IMR-90 (cell line): Measurements from ENCODE around the gene IL34. TPM values are rescaled to one million over a fixed set of nuclear protein-coding genes. Genes with fewer than 3 reads are reported as not detected.

ENCODE experiments used
- ATAC-seq: fragments of 200-7000 bp; cut with Tn5 transposase; 2 replicates; pipeline ENCODE4 v1.9.1; 2020; ENCODE audit warnings: low read depth, mild to moderate bottlenecking, moderate library complexity
- BruUV-seq: library from RNA; stranded (reverse); fragments of 400-500 nt; replicated peaks from 2 replicates; lab custom pipeline; 2021; lab: Mats Ljungman, UMichigan
- CTCF ChIA-PET: fragments of 300-600 bp; formaldehyde crosslinking; extraction: SDS; loops from one replicate; lab custom pipeline; 2021; ENCODE audit warnings: antibody characterized with exemption; lab: Yijun Ruan, JAX
- POLR2A ChIA-PET: fragments of 300-600 bp; sonication (Branson Sonifier 250); formaldehyde crosslinking; loops from one replicate; lab custom pipeline; 2022; ENCODE audit warnings: antibody characterized with exemption; ENCODE audit not compliant: unreplicated experiment; lab: Charles Lee
- DNase-seq: peaks from one replicate; pipeline ENCODE4 v3.0.0; 2013
- H2AFZ ChIP-seq: replicated peaks from 2 replicates; pipeline ENCODE3; 2013; ENCODE audit warnings: low read length, mild to moderate bottlenecking; ENCODE audit not compliant: poor library complexity
- H2AK5ac ChIP-seq: 2 replicates; pipeline ENCODE4 v1.6.1; 2013; ENCODE audit warnings: low read depth, low read length, inconsistent platforms
- H2AK9ac ChIP-seq: replicated peaks from 2 replicates; pipeline ENCODE3; 2013; ENCODE audit warnings: mild to moderate bottlenecking, low read depth, low read length, moderate library complexity; ENCODE audit not compliant: poor library complexity
- H2BK120ac ChIP-seq: 2 replicates; pipeline ENCODE4 v1.6.1; 2013; ENCODE audit warnings: low read depth, low read length, inconsistent platforms
- H2BK15ac ChIP-seq: 3 replicates; pipeline ENCODE4 v1.6.1; 2013; ENCODE audit warnings: low read depth, low read length, inconsistent platforms
- H2BK20ac ChIP-seq: 2 replicates; pipeline ENCODE4 v1.6.1; 2013; ENCODE audit warnings: low read depth, mild to moderate bottlenecking, inconsistent platforms, low read length, moderate library complexity
- H2BK5ac ChIP-seq: 2 replicates; pipeline ENCODE4 v1.6.1; 2013; ENCODE audit warnings: mild to moderate bottlenecking, low read depth, low read length, inconsistent platforms; ENCODE audit not compliant: poor library complexity, severe bottlenecking
- H3K14ac ChIP-seq: replicated peaks from 2 replicates; pipeline ENCODE4 v1.6.1; 2013; ENCODE audit warnings: low read depth, low read length, inconsistent platforms
- H3K18ac ChIP-seq: 2 replicates; pipeline ENCODE4 v1.6.1; 2013; ENCODE audit warnings: low read depth, low read length, control low read depth
- H3K23ac ChIP-seq: 2 replicates; pipeline ENCODE4 v1.6.1; 2013; ENCODE audit warnings: low read depth, low read length, inconsistent platforms
- H3K27ac ChIP-seq: 2 replicates; pipeline ENCODE4 v1.5.1; 2013; ENCODE audit warnings: mild to moderate bottlenecking, control low read depth, low read length; ENCODE audit not compliant: insufficient read depth
- H3K27me3 ChIP-seq: 2 replicates; pipeline ENCODE4 v1.6.1; 2013; ENCODE audit warnings: low read length; ENCODE audit not compliant: control insufficient read depth, insufficient read depth
- H3K36me3 ChIP-seq: 2 replicates; pipeline ENCODE4 v1.6.1; 2013; ENCODE audit warnings: low read length, mixed read lengths; ENCODE audit not compliant: control insufficient read depth, insufficient read depth
- H3K4ac ChIP-seq: 2 replicates; pipeline ENCODE4 v1.6.1; 2013; ENCODE audit warnings: low read depth, low read length, inconsistent platforms
- H3K4me1 ChIP-seq: 2 replicates; pipeline ENCODE4 v1.6.1; 2013; ENCODE audit warnings: low read length, mixed read lengths; ENCODE audit not compliant: control insufficient read depth, insufficient read depth
- H3K4me2 ChIP-seq: 2 replicates; pipeline ENCODE4 v1.6.1; 2013; ENCODE audit warnings: low read depth, mild to moderate bottlenecking, control low read depth, low read length, moderate library complexity
- H3K4me3 ChIP-seq: 2 replicates; pipeline ENCODE4 v1.5.1; 2013; ENCODE audit warnings: low read depth, mild to moderate bottlenecking, control low read depth, low read length, moderate library complexity; ENCODE audit not compliant: insufficient read depth
- H3K56ac ChIP-seq: 2 replicates; pipeline ENCODE4 v1.6.1; 2013; ENCODE audit warnings: low read length, inconsistent platforms; ENCODE audit not compliant: insufficient read depth; ENCODE audit errors: extremely low read depth
- H3K79me1 ChIP-seq, 2 experiments: 2 replicates each; pipeline ENCODE4 v1.6.1; 2013; ENCODE audit warnings: low read length in 2 of 2, inconsistent platforms in 1 of 2, low read depth in 1 of 2
- H3K9ac ChIP-seq: 2 replicates; pipeline ENCODE4 v1.6.1; 2013; ENCODE audit warnings: low read depth, low read length, control low read depth
- H3K9me1 ChIP-seq: 2 replicates; pipeline ENCODE4 v1.6.1; 2013; ENCODE audit warnings: low read length, inconsistent platforms; ENCODE audit not compliant: insufficient read depth
- H3K9me3 ChIP-seq: 2 replicates; pipeline ENCODE4 v1.6.1; 2013; ENCODE audit warnings: low read length; ENCODE audit not compliant: control insufficient read depth, insufficient read depth
- H4K20me1 ChIP-seq: 2 replicates; pipeline ENCODE4 v1.6.1; 2013; ENCODE audit warnings: low read length, inconsistent platforms; ENCODE audit not compliant: insufficient read depth
- H4K5ac ChIP-seq: 2 replicates; pipeline ENCODE4 v1.6.1; 2013; ENCODE audit warnings: mild to moderate bottlenecking, low read depth, low read length, control low read depth
- H4K8ac ChIP-seq, 2 experiments: 2 replicates each; pipeline ENCODE4 v1.6.1; 2013; ENCODE audit warnings: low read depth in 2 of 2, low read length in 2 of 2, control low read depth in 1 of 2, inconsistent platforms in 1 of 2
- H4K91ac ChIP-seq: 2 replicates; pipeline ENCODE4 v1.6.1; 2013; ENCODE audit warnings: low read depth, low read length, inconsistent platforms; ENCODE audit not compliant: insufficient read depth
- BHLHE40 ChIP-seq: fragments of 150-350 bp; IDR thresholded peaks from 2 replicates; pipeline ENCODE4 v1.6.1; 2016; ENCODE audit warnings: mild to moderate bottlenecking, low read depth, low read length
- FOS ChIP-seq: fragments of 150-350 bp; IDR thresholded peaks from 2 replicates; pipeline ENCODE4 v1.6.1; 2016; ENCODE audit warnings: low read depth, low read length
- SMC3 ChIP-seq: fragments of 150-350 bp; IDR thresholded peaks from 2 replicates; pipeline ENCODE4 v1.6.1; 2016; ENCODE audit warnings: low read depth, mild to moderate bottlenecking, antibody characterized with exemption, low read length, moderate library complexity
- WGBS, 2 experiments: methylation state at CpG; one replicate each; pipeline versions ENCODE4 v1.1.5 to v1.1.7; 2013; ENCODE audit warnings: missing lambda C conversion rate in 2 of 2; ENCODE audit not compliant: insufficient read length in 1 of 2; ENCODE audit errors: extremely low coverage in 2 of 2; 5-methylcytosine and 5-hydroxymethylcytosine counted together
- dilution Hi-C: fragments of 300-500 bp; cut with HindIII; formaldehyde crosslinking; loops from one replicate; pipeline ENCODE4 v1.14.3; 2018; ENCODE audit warnings: low sequenced_read_pairs; ENCODE audit not compliant: unreplicated experiment
- in situ Hi-C: fragments of 300-500 bp; cut with MboI; formaldehyde crosslinking; loops from 3 replicates; pipeline ENCODE4 v1.14.3; 2019; ENCODE audit warnings: low sequenced_read_pairs, inconsistent platforms, mixed read lengths
- intact Hi-C: fragments of 100-400 bp; cut with micrococcal nuclease; formaldehyde crosslinking; loops from 2 replicates; pipeline ENCODE4 v1.10.0; 2022
- polyA plus RNA-seq, 3 experiments: library from polyadenylated mRNA; depleted of rRNA; stranded (reverse); fragments of >200 nt; gene quantifications; 2 replicates each; pipeline ENCODE4 v1.2.3, GENCODE V29; 2012; ENCODE audit warnings: low replicate concordance in 1 of 3
- total RNA-seq: library from RNA; depleted of rRNA; stranded (reverse); fragments of >200 nt; gene quantifications from 2 replicates; pipeline ENCODE4 v1.2.3, GENCODE V29; 2012

The IL34 gene
- total and polyA plus RNA-seq, 2 of the 4 experiments (the other 2 are of a cell fraction), result 1.3 to 2.5 TPM

DNA sequence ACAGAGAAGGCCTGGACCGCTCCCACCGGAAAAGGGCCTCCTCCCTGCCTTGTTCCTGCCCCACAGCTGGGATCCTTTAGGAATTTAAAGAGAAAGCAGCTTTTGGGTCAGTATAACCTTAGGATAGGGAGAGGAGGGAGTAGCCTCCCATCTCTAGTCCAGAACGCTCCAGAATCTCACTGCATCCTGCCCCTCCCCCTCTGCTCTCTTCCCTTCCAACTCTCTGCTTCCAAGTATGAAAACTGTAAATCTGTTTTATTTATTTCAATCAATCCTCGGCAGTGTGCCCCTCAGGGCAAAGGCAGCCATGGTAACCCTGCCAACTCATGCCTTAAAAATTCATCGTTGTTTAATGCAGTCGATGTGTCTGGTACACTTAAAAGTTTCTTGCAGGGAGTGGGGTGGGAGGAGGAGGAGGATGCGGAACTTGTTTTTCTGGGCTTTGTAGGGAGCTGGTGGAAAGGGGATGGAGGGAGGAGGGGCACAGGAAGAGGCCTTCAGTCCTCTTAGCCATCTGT, 60.6 kb downstream of the IL34 start:
- TF ChIP-seq FOS (peak; percentile 59; the same call in 1 of the 2 replicates), BHLHE40 (peak; percentile 16; the same call in 1 of the 2 replicates), SMC3 (no peak)
- no peaks in the 10 kb centered on the region for H3K36me3 ChIP-seq
- H2BK15ac ChIP-seq, result peak overlapping the region; percentile 95; the same call in 2 of the 3 replicates
- H3K14ac ChIP-seq, result peak overlapping the region; percentile 89
- peak overlapping the region; percentile 96 for H2BK20ac ChIP-seq
- H3K79me1 ChIP-seq, result peaks cover 0 to 54% of the 10 kb centered on the region in 2 experiments; a peak in 2 of 4 replicates
- H3K23ac ChIP-seq, result peak overlapping the region; percentile 70
- dilution Hi-C loops (no loop called here), intact Hi-C loops (loop anchor here (2.0 kb wide), 1 partner anchor 14 kb away; no protein-coding TSS in a partner anchor), in situ Hi-C loops (no loop called here)
- peak overlapping the region; percentile 89 for H4K5ac ChIP-seq
- peak overlapping the region; percentile 97 for H3K4ac ChIP-seq
- H3K4me2 ChIP-seq, result peak overlapping the region; percentile 6; the same call in 1 of the 2 replicates
- no TSS peak for BruUV-seq
- H3K4me3 ChIP-seq, result no peak overlapping the region
- peak overlapping the region; percentile 90 to 96 for H4K8ac ChIP-seq
- H4K20me1 ChIP-seq, result no peaks in the 10 kb centered on the region
- ChIA-PET CTCF (no interaction called here), POLR2A (no interaction called here)
- no peaks in the 10 kb centered on the region for H3K9me3 ChIP-seq
- H4K91ac ChIP-seq, result peak overlapping the region; percentile 99
- peak overlapping the region; percentile 69 for H2AFZ ChIP-seq
- H2BK120ac ChIP-seq, result peak overlapping the region; percentile 99
- H3K27me3 ChIP-seq, result no peaks in the 10 kb centered on the region
- peaks cover 50% of the 10 kb centered on the region for H3K4me1 ChIP-seq
- peak overlapping the region; percentile 95 for H2AK9ac ChIP-seq
- DNase-seq, result peak; percentile 91
- peak overlapping the region; percentile 88 for H3K27ac ChIP-seq
- peak overlapping the region; percentile 96 for H2BK5ac ChIP-seq
- peak overlapping the region; percentile 73 for H3K18ac ChIP-seq
- H3K9ac ChIP-seq, result peak overlapping the region; percentile 21; the same call in 1 of the 2 replicates
- 0% methylated on average over 1 of the region's 7 CpGs; no CpG with 5 or more reads in 1 of the 2 experiments for WGBS, 2 experiments
- H3K56ac ChIP-seq, result peak overlapping the region; percentile 83
- ATAC-seq, result peak; percentile 62
- H3K9me1 ChIP-seq, result peaks cover 52% of the 10 kb centered on the region
- peak overlapping the region; percentile 100 for H2AK5ac ChIP-seq
